ENCODE results near the gene TSBP1.

GRCh38 chr6:32413427-32414047, 41.8 kb upstream of the TSBP1 start:
- TF ChIP-seq POLR2A (IDR thresholded peaks at IDR 0.05) (no peak), CTCF (IDR thresholded peaks at IDR 0.05) (peak; percentile 85 to 96 (median 90))
